GM12878 (cell line): Measurements from ENCODE around the gene SLC39A13.

Experiments
- RFX5 ChIP-seq: IDR thresholded peaks from 2 replicates; pipeline ENCODE4 v1.6.1; 2011; ENCODE audit warnings: low read depth, low read length, improper control_type of control experiment
- SMAD1 ChIP-seq: fragments of 450-650 bp; IDR thresholded peaks from 2 replicates; pipeline ENCODE4 v1.6.1; 2018; ENCODE audit warnings: mild to moderate bottlenecking, low read depth; ENCODE audit not compliant: partially characterized antibody
- TF ChIP-seq, protein P1 (sequence below), 3 experiments: IDR thresholded peaks in 2 of 3; conservative IDR thresholded peaks in 1 of 3; 2 replicates each; pipeline ENCODE4 v1.5.1; 2011; ENCODE audit warnings: low read depth in 3 of 3, low read length in 3 of 3, mild to moderate bottlenecking in 3 of 3, control low read depth in 2 of 3, moderate library complexity in 2 of 3, inconsistent platforms in 1 of 3, mixed read lengths in 1 of 3; ENCODE audit not compliant: control insufficient read depth in 2 of 3, insufficient read depth in 1 of 3; ENCODE audit errors: extremely low read depth in 1 of 3

DNA sequence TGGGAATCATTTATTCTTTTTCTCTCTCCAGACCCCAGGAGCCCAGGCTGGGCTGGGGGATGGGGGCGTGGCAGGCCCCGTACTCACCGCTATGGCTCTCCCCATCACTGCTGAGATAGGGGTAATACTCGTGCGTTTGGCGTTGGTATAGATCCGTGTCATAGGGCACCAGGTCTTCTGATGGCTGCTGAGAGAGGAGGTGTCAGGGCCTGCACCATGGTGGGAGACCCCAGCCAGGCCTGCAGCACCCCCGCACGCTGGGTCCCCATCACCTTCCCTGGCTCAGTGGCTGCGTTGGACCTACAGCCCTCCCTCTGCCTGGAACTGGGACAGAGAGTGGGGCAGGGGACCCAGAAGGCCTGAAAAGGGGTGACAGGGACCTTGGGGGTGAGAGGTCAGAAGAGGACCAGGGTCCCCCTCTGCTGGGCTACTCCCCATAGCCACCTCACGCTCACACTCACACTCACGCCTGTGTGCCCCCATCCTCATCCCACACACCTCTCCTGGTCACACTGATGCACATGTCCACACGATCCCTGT is 32.8 kb upstream of the SLC39A13 start:
- TF ChIP-seq, protein P1, sequence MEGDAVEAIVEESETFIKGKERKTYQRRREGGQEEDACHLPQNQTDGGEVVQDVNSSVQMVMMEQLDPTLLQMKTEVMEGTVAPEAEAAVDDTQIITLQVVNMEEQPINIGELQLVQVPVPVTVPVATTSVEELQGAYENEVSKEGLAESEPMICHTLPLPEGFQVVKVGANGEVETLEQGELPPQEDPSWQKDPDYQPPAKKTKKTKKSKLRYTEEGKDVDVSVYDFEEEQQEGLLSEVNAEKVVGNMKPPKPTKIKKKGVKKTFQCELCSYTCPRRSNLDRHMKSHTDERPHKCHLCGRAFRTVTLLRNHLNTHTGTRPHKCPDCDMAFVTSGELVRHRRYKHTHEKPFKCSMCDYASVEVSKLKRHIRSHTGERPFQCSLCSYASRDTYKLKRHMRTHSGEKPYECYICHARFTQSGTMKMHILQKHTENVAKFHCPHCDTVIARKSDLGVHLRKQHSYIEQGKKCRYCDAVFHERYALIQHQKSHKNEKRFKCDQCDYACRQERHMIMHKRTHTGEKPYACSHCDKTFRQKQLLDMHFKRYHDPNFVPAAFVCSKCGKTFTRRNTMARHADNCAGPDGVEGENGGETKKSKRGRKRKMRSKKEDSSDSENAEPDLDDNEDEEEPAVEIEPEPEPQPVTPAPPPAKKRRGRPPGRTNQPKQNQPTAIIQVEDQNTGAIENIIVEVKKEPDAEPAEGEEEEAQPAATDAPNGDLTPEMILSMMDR (IDR thresholded peaks at IDR 0.05 in 2 of 3, conservative IDR thresholded peaks at IDR 0.05 in 1 of 3; ENCODE audit: control insufficient read depth in 2 of 3, extremely low read depth in 1 of 3, insufficient read depth in 1 of 3, low read depth in 3 of 3, low read length in 3 of 3): no peak
- no peak for TF ChIP-seq RFX5
- no peak for TF ChIP-seq SMAD1
